ENCODE measurements around the gene IVL.

DNA sequence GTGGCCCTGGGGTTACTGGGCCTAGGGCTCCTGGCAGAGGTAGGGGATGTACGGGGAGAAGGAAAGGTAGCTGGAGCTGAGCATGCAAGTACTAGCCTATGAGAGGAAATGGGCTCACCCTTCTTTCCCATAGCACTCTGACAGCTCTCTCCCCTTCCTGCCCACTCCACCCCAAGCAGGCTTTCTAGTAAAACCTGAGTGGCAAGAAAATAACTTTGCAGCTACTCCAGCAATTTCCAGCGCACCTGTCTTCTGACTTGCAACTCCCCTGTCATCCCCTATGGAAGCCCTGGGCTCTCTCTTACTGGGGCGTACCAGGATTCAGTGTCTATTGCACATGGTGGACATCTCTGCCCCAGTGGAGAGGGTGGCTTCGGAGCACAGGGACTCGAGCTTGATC is 6.7 kb upstream of the IVL start:
- TF ChIP-seq ZNF274 (IDR thresholded peaks at IDR 0.05; ENCODE audit: low read depth, low read length) (no peak), YY1 (IDR thresholded peaks at IDR 0.05; ENCODE audit: insufficient read depth, insufficient read length) (no peak)
